CD14-positive monocyte (primary cell): Measurements from ENCODE around the gene SRCAP. TPM values are rescaled to one million over a fixed set of nuclear protein-coding genes. Genes with fewer than 3 reads are reported as not detected.

Experiments used
- DNase-seq, 3 donors: peaks; one replicate each; pipeline ENCODE4 v3.0.0-alpha.2; 2011 to 2022
- H2AFZ ChIP-seq: 2 replicates; pipeline ENCODE4 v1.6.0; 2012; ENCODE audit warnings: mild to moderate bottlenecking, low read depth, low read length, inconsistent platforms; ENCODE audit not compliant: insufficient read depth, poor library complexity, severe bottlenecking
- H3K27ac ChIP-seq, 2 donors: 1 replicate in 1 of 2; 2 replicates in 1 of 2; pipeline ENCODE4 v1.5.1; 2012 to 2013; ENCODE audit warnings: low read length in 2 of 2, control low read depth in 1 of 2, inconsistent platforms in 1 of 2, low read depth in 1 of 2, mild to moderate bottlenecking in 1 of 2
- H3K27me3 ChIP-seq, 2 donors: one replicate each; pipeline versions ENCODE4 v1.6.0 to v1.6.1; 2011 to 2013; ENCODE audit warnings: low read length in 2 of 2; ENCODE audit not compliant: control insufficient read depth in 2 of 2, insufficient read depth in 2 of 2
- H3K36me3 ChIP-seq, 2 donors: replicated peaks in 1 of 2; 1 replicate in 1 of 2; 2 replicates in 1 of 2; pipeline versions ENCODE4 v1.5.1 to v1.6.1; 2012 to 2013; ENCODE audit warnings: low read length in 2 of 2, control low read depth in 1 of 2, inconsistent platforms in 1 of 2, mild to moderate bottlenecking in 1 of 2; ENCODE audit not compliant: insufficient read depth in 2 of 2, control insufficient read depth in 1 of 2
- H3K4me1 ChIP-seq, 2 donors: 1 replicate in 1 of 2; 2 replicates in 1 of 2; pipeline versions ENCODE4 v1.5.1 to v1.6.1; 2012 to 2013; ENCODE audit warnings: low read length in 2 of 2, control low read depth in 1 of 2, inconsistent platforms in 1 of 2, mild to moderate bottlenecking in 1 of 2, moderate library complexity in 1 of 2; ENCODE audit not compliant: insufficient read depth in 2 of 2, control insufficient read depth in 1 of 2
- H3K4me2 ChIP-seq: replicated peaks from 2 replicates; pipeline ENCODE3; 2012; ENCODE audit warnings: low read length, moderate library complexity, mild to moderate bottlenecking; ENCODE audit not compliant: poor library complexity, severe bottlenecking; ENCODE audit errors: extremely low read depth
- H3K4me3 ChIP-seq, 3 experiments: fragments of 200-600 bp in 1 of 3; sonication (generic) in 1 of 3; replicated peaks in 1 of 3; 1 replicate in 2 of 3; 2 replicates in 1 of 3; pipeline ENCODE4 v1.5.1; 2011 to 2013; ENCODE audit warnings: low read length in 3 of 3, mild to moderate bottlenecking in 3 of 3, control low read depth in 2 of 3, low read depth in 2 of 3, inconsistent platforms in 1 of 3, moderate library complexity in 1 of 3
- H3K79me2 ChIP-seq: 2 replicates; pipeline ENCODE4 v1.6.0; 2012; ENCODE audit warnings: mild to moderate bottlenecking, control low read depth, inconsistent platforms, low read length, moderate library complexity; ENCODE audit not compliant: insufficient read depth
- H3K9ac ChIP-seq: 2 replicates; pipeline ENCODE4 v1.6.0; 2017; ENCODE audit warnings: low read length, mild to moderate bottlenecking; ENCODE audit not compliant: insufficient read depth, poor library complexity, severe bottlenecking
- H3K9me3 ChIP-seq, 2 donors: replicated peaks in 1 of 2; 1 replicate in 1 of 2; 2 replicates in 1 of 2; pipeline versions ENCODE4 v1.5.1 to v1.6.1; 2012 to 2013; ENCODE audit warnings: low read length in 2 of 2, control low read depth in 1 of 2; ENCODE audit not compliant: control insufficient read depth in 1 of 2, insufficient read depth in 1 of 2
- H4K20me1 ChIP-seq: 2 replicates; pipeline ENCODE4 v1.6.0; 2012; ENCODE audit warnings: mild to moderate bottlenecking, low read length, control low read depth, moderate library complexity; ENCODE audit not compliant: insufficient read depth
- H3K27ac Mint-ChIP-seq, 7 donors: one replicate each; pipeline ENCODE4 v1.8.0; 2020; ENCODE audit warnings: mild to moderate bottlenecking in 7 of 7, mixed read lengths in 7 of 7, moderate library complexity in 6 of 7, inconsistent platforms in 2 of 7
- H3K27me3 Mint-ChIP-seq, 3 donors: one replicate each; pipeline ENCODE4 v1.8.0; 2021 to 2022; ENCODE audit warnings: low read depth in 3 of 3, mild to moderate bottlenecking in 3 of 3, mixed read lengths in 3 of 3, moderate library complexity in 3 of 3, inconsistent platforms in 1 of 3
- H3K36me3 Mint-ChIP-seq, 2 donors: one replicate each; pipeline ENCODE4 v1.8.0; 2020; ENCODE audit warnings: mixed read lengths in 2 of 2, inconsistent platforms in 1 of 2, mild to moderate bottlenecking in 1 of 2
- H3K4me1 Mint-ChIP-seq: one replicate; pipeline ENCODE4 v1.8.0; 2020; ENCODE audit warnings: mild to moderate bottlenecking, mixed read lengths
- H3K4me3 Mint-ChIP-seq, 2 donors: one replicate each; pipeline ENCODE4 v1.8.0; 2020; ENCODE audit warnings: mild to moderate bottlenecking in 2 of 2, mixed read lengths in 2 of 2, moderate library complexity in 1 of 2
- H3K9me3 Mint-ChIP-seq, 7 donors: one replicate each; pipeline ENCODE4 v1.8.0; 2020 to 2022; ENCODE audit warnings: mixed read lengths in 7 of 7, mild to moderate bottlenecking in 6 of 7, moderate library complexity in 6 of 7, inconsistent platforms in 2 of 7
- WGBS: methylation state at CpG from one replicate; pipeline ENCODE4 v1.1.5; 2013; ENCODE audit warnings: missing lambda C conversion rate; ENCODE audit not compliant: insufficient coverage; 5-methylcytosine and 5-hydroxymethylcytosine counted together
- intact Hi-C, 2 donors: fragments of 100-400 bp; cut with micrococcal nuclease; formaldehyde crosslinking; loops; one replicate each; pipeline versions ENCODE4 v1.15.0 to v1.15.1; 2023
- polyA plus RNA-seq, 3 donors: library from polyadenylated mRNA; depleted of rRNA in 1 of 3; unstranded in 2 of 3; stranded (reverse) in 1 of 3; fragments of 300-500 nt in 2 of 3; fragments of >200 nt in 1 of 3; fragmentation: Illumina TruSeq in 2 of 3; gene quantifications; 1 replicate in 2 of 3; 2 replicates in 1 of 3; pipeline ENCODE4 v1.2.3, GENCODE V29; 2012 to 2021
- TF ChIP-seq, protein P1 (sequence below): fragments of 200-600 bp; IDR thresholded peaks from one replicate; pipeline ENCODE4 v1.8.0; 2022; ENCODE audit warnings: antibody characterized with exemption, mild to moderate bottlenecking

SRCAP gene
- polyA plus RNA-seq, 3 donors = 3.0 to 16.0 (median 6.3) TPM

DNA sequence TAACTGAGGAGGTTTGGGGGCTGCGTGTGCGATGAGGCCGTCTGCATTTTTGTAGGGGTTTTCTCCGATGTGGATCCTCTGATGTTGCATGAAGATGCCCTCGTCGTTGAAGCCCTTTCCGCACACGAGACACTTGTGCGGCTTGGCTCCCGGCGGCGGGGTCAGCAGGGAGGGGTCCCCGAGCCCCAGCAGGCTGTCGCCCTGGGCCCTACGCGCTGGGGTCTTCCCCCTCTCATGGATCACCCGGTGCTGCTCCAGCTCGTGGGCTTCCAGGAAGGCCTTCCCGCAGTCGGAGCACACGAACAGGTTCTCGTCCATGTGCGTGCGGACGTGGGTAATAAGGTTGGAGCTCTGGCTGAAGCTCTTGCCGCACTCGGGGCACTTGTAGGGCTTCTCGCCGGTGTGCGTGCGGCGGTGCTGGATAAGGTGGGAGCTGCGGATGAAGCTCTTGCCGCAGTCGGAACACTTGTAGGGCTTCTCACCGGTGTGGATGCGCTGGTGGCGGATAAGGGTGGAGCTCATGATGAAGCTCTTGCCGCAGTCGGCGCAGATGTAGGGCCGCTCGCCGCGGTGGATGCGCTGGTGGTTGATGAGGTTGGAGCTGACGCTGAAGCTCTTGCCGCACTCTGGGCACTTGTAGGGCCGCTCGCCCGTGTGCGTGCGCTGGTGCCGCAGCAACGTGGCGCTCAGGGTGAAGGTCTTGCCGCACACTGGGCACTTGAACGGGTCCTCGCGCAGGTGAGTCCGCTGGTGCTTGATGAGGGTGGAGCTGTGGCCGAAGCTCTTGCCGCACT, 83.7 kb downstream of the SRCAP start:
- 98% methylated on average over 45 of the region's 63 CpGs for WGBS
- H4K20me1 ChIP-seq = peaks cover 2% of the 10 kb centered on the region
- no peak overlapping the region for H3K4me3 Mint-ChIP-seq

DNA sequence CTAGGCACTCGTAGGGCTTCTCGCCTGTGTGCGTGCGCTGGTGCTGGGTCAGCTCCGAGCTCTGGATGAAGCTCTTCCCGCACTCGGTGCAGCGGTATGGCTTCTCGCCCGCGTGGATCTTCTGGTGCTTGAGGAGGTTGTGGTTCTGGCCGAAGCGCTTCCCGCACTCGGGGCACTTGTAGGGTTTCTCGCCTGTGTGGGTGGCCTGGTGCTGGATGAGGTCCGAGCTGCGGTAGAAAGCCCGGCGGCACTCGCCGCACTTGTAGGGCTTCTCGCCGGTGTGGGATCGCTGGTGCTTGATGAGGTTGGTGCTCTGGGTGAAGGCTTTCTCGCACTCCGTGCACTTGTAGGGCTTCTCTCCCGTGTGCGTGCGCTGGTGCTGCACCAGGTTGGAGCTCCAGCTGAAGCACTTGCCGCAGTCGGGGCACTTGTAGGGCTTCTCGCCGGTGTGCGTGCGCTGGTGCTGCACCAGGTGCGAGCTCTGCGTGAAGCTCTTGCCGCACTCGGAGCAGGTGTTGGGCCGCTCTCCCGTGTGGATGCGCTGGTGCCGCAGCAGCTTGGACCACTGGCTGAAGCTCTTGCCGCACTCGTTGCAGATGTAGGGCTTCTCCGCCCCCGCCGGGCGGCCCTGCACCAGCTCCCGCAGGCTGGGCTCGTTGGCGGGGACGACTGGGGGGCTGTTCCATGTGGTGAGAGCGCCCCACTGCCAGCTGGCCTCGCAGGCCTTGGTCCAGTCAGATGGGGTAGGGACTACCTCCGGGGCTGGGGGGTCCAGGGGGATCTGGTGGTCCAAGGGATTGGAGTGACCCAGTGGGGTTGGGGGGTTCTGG, 84.5 kb downstream of the SRCAP start:
- H3K4me1 Mint-ChIP-seq = peaks cover 53% of the 10 kb centered on the region
- intact Hi-C loops = no loop called here
- H3K27ac ChIP-seq = no peak overlapping the region
- H3K36me3 ChIP-seq = peaks cover 19 to 25% of the 10 kb centered on the region in 2 donors
- H3K27ac Mint-ChIP-seq = peak overlapping the region in 1 of 7 donors; percentile 64
- WGBS = 97% methylated on average over 53 of the region's 57 CpGs
- H3K36me3 Mint-ChIP-seq = peaks cover 16 to 31% of the 10 kb centered on the region in 2 donors
- peaks cover 31 to 37% of the 10 kb centered on the region in 2 donors for H3K4me1 ChIP-seq
- H3K27me3 Mint-ChIP-seq = peaks cover 3 to 6% (median 4%) of the 10 kb centered on the region in 3 donors
- no peak overlapping the region for H3K9ac ChIP-seq
- TF ChIP-seq, protein P1, sequence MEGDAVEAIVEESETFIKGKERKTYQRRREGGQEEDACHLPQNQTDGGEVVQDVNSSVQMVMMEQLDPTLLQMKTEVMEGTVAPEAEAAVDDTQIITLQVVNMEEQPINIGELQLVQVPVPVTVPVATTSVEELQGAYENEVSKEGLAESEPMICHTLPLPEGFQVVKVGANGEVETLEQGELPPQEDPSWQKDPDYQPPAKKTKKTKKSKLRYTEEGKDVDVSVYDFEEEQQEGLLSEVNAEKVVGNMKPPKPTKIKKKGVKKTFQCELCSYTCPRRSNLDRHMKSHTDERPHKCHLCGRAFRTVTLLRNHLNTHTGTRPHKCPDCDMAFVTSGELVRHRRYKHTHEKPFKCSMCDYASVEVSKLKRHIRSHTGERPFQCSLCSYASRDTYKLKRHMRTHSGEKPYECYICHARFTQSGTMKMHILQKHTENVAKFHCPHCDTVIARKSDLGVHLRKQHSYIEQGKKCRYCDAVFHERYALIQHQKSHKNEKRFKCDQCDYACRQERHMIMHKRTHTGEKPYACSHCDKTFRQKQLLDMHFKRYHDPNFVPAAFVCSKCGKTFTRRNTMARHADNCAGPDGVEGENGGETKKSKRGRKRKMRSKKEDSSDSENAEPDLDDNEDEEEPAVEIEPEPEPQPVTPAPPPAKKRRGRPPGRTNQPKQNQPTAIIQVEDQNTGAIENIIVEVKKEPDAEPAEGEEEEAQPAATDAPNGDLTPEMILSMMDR = no peak
- no peak for DNase-seq
- peaks cover 24% of the 10 kb centered on the region for H3K79me2 ChIP-seq
- H3K9me3 ChIP-seq = no peaks in the 10 kb centered on the region
- no peak overlapping the region for H2AFZ ChIP-seq
- no peak overlapping the region for H3K4me2 ChIP-seq
- no peak overlapping the region for H3K4me3 Mint-ChIP-seq
- no peaks in the 10 kb centered on the region for H3K27me3 ChIP-seq
- H3K9me3 Mint-ChIP-seq = peaks cover 0 to 2% (median 0%) of the 10 kb centered on the region in 7 donors
- no peaks in the 10 kb centered on the region for H4K20me1 ChIP-seq
- no peak overlapping the region for H3K4me3 ChIP-seq

More for the DNA sequence above, 83.7 kb downstream of the SRCAP start:
- Histone ChIP-seq H3K27me3 (no peaks in the 10 kb centered on the region), H3K9me3 (no peaks in the 10 kb centered on the region), H3K36me3 (peaks cover 19 to 25% of the 10 kb centered on the region in 2 donors), H3K79me2 (peaks cover 24% of the 10 kb centered on the region), H3K4me2 (no peak overlapping the region), H3K4me3 (no peak overlapping the region), H3K27ac (no peak overlapping the region), H2AFZ (no peak overlapping the region), H3K9ac (no peak overlapping the region), H3K4me1 (peaks cover 27 to 32% of the 10 kb centered on the region in 2 donors)
- DNase-seq = no peak
- H3K36me3 Mint-ChIP-seq = peaks cover 16 to 31% of the 10 kb centered on the region in 2 donors
- peaks cover 0 to 4% (median 3%) of the 10 kb centered on the region in 3 donors for H3K27me3 Mint-ChIP-seq
- intact Hi-C loops = no loop called here
- peaks cover 0 to 2% (median 0%) of the 10 kb centered on the region in 7 donors for H3K9me3 Mint-ChIP-seq
- H3K27ac Mint-ChIP-seq = no peak overlapping the region
- TF ChIP-seq, protein P1 = no peak
- peaks cover 49% of the 10 kb centered on the region for H3K4me1 Mint-ChIP-seq
